HG03460 (cell line): ENCODE data around the gene WRNIP1.
"Not testable (repeated sequence)": the region's sequence is repeated elsewhere in the genome, so short reads cannot be mapped to it uniquely, and the experiment has no call there.

Experiments
- ATAC-seq: cut with Tn5 transposase; IDR thresholded peaks from one replicate; pipeline ENCODE4 v1.9.1; 2021; ENCODE audit not compliant: unreplicated experiment

The WRNIP1 gene

GRCh38 chr6:2782825-2783187 lies 17.6 kb downstream of the WRNIP1 start:
- ATAC-seq, result no peak

GRCh38 chr6:2783188-2783963 lies 18.2 kb downstream of the WRNIP1 start:
- no peak for ATAC-seq

- ATAC-seq, result no peak
Observed at GRCh38 chr6:2784061-2784460, 18.9 kb downstream of the WRNIP1 start.

- ATAC-seq, result no peak
Observed at GRCh38 chr6:2784930-2785329, 19.7 kb downstream of the WRNIP1 start.

GRCh38 chr6:2786269-2786668 lies 21.1 kb downstream of the WRNIP1 start:
- ATAC-seq, result no peak

- ATAC-seq, result peak; percentile 80
Observed at GRCh38 chr6:2790588-2791449, 25.6 kb downstream of the WRNIP1 start.

- no peak for ATAC-seq
Observed at GRCh38 chr6:2791450-2791974, 26.3 kb downstream of the WRNIP1 start.

- no peak for ATAC-seq
Observed at GRCh38 chr6:2792330-2793110, 27.3 kb downstream of the WRNIP1 start.

GRCh38 chr6:2793534-2794151 lies 28.4 kb downstream of the WRNIP1 start:
- no peak for ATAC-seq

GRCh38 chr6:2794171-2794730 lies 29.1 kb downstream of the WRNIP1 start:
- ATAC-seq, result no peak

- no peak for ATAC-seq
Observed at GRCh38 chr6:2795162-2795561, 30.0 kb downstream of the WRNIP1 start.

- no peak for ATAC-seq
Observed at GRCh38 chr6:2795956-2796355, 30.8 kb downstream of the WRNIP1 start.

GRCh38 chr6:2796861-2797260 lies 31.7 kb downstream of the WRNIP1 start:
- ATAC-seq, result no peak

- no peak for ATAC-seq
Observed at GRCh38 chr6:2797564-2798031, 32.4 kb downstream of the WRNIP1 start.

GRCh38 chr6:2798586-2799134 lies 33.5 kb downstream of the WRNIP1 start:
- ATAC-seq, result no peak

GRCh38 chr6:2799936-2800527 lies 34.8 kb downstream of the WRNIP1 start:
- ATAC-seq, result no peak

GRCh38 chr6:2800552-2801316 lies 35.5 kb downstream of the WRNIP1 start:
- no peak for ATAC-seq

- not testable (repeated sequence) for ATAC-seq
Observed at GRCh38 chr6:2801687-2802086, 36.5 kb downstream of the WRNIP1 start.

GRCh38 chr6:2802521-2803060 lies 37.4 kb downstream of the WRNIP1 start:
- ATAC-seq, result no peak
